ENCODE data around the gene GRK7.

DNA sequence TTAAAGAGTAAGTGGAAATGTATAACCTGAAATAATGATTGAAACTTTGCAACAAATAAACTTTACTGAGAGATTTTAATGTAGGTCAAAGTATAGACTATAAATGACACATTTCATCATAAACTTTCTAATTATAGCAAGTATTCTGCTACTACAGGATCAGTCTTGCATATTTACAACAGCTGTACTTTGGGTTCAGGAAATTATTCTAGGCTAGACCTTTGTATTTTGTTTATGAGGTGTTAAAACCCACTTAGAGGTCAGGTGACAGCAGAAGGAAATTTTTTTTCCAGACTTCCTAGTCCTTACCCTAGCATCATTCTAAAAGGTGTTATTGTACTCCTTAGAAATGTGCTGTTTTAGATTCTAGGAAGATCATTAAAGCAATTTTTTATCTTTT lies 22.9 kb upstream of the GRK7 start:
- TF ChIP-seq, protein P1, sequence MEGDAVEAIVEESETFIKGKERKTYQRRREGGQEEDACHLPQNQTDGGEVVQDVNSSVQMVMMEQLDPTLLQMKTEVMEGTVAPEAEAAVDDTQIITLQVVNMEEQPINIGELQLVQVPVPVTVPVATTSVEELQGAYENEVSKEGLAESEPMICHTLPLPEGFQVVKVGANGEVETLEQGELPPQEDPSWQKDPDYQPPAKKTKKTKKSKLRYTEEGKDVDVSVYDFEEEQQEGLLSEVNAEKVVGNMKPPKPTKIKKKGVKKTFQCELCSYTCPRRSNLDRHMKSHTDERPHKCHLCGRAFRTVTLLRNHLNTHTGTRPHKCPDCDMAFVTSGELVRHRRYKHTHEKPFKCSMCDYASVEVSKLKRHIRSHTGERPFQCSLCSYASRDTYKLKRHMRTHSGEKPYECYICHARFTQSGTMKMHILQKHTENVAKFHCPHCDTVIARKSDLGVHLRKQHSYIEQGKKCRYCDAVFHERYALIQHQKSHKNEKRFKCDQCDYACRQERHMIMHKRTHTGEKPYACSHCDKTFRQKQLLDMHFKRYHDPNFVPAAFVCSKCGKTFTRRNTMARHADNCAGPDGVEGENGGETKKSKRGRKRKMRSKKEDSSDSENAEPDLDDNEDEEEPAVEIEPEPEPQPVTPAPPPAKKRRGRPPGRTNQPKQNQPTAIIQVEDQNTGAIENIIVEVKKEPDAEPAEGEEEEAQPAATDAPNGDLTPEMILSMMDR (IDR thresholded peaks at IDR 0.05) = no peak
- no peak for TF ChIP-seq POLR2A (IDR thresholded peaks at IDR 0.05; ENCODE audit: low read depth)
- TF ChIP-seq POLR2AphosphoS5 (IDR thresholded peaks at IDR 0.05) = no peak
